Naive thymus-derived CD4-positive, alpha-beta T cell (primary cell): Measurements from ENCODE around the gene ADGRG3. TPM values are rescaled to one million over a fixed set of nuclear protein-coding genes. Genes with fewer than 3 reads are reported as not detected.
"Not testable (repeated sequence)": the region's sequence is repeated elsewhere in the genome, so short reads cannot be mapped to it uniquely, and the experiment has no call there.

Experiments
- ATAC-seq: fragments of 150-1000 bp; cut with Tn5 transposase; 2 replicates; pipeline ENCODE4 v1.10.0; 2021; ENCODE audit warnings: mild to moderate bottlenecking, moderate library complexity
- CTCF ChIA-PET: fragments of 350-600 bp; sonication (Branson Sonifier 250); formaldehyde crosslinking; loops from one replicate; lab custom pipeline; 2021; ENCODE audit warnings: antibody characterized with exemption; lab: Charles Lee
- POLR2A ChIA-PET: fragments of 350-600 bp; sonication (Branson Sonifier 250); formaldehyde crosslinking; loops from one replicate; lab custom pipeline; 2021; ENCODE audit warnings: antibody characterized with exemption, inconsistent platforms; lab: Charles Lee
- DNase-seq, 9 donors: peaks; one replicate each; pipeline versions ENCODE4 v3.0.0 to v3.0.0-alpha.2; 2020 to 2022; ENCODE audit warnings: mixed read lengths in 1 of 9
- H3K27ac ChIP-seq: one replicate; pipeline ENCODE4 v1.7.0; 2013; ENCODE audit warnings: mild to moderate bottlenecking, low read depth, low read length, moderate library complexity
- H3K27me3 ChIP-seq, 2 donors: one replicate each; pipeline ENCODE4 v1.7.0; 2013; ENCODE audit warnings: low read length in 2 of 2, mild to moderate bottlenecking in 2 of 2, moderate library complexity in 2 of 2; ENCODE audit not compliant: control insufficient read depth in 2 of 2, insufficient read depth in 2 of 2
- H3K36me3 ChIP-seq, 3 experiments: 1 replicate in 2 of 3; 2 replicates in 1 of 3; pipeline ENCODE4 v1.7.0; 2013; ENCODE audit warnings: low read length in 3 of 3, mild to moderate bottlenecking in 3 of 3, moderate library complexity in 1 of 3; ENCODE audit not compliant: insufficient read depth in 3 of 3, control insufficient read depth in 2 of 3
- H3K4me1 ChIP-seq, 2 donors: one replicate each; pipeline ENCODE4 v1.7.0; 2013; ENCODE audit warnings: low read length in 2 of 2, mild to moderate bottlenecking in 2 of 2, moderate library complexity in 1 of 2; ENCODE audit not compliant: control insufficient read depth in 2 of 2, insufficient read depth in 2 of 2
- H3K4me3 ChIP-seq: 2 replicates; pipeline ENCODE4 v1.7.0; 2013; ENCODE audit warnings: mild to moderate bottlenecking, low read length
- H3K9me3 ChIP-seq, 3 experiments: 1 replicate in 2 of 3; 2 replicates in 1 of 3; pipeline ENCODE4 v1.7.0; 2013; ENCODE audit warnings: low read length in 3 of 3; ENCODE audit not compliant: control insufficient read depth in 2 of 3
- H3K27ac Mint-ChIP-seq, 9 donors: one replicate each; pipeline ENCODE4 v1.8.0; 2020 to 2022; ENCODE audit warnings: mixed read lengths in 9 of 9, mild to moderate bottlenecking in 8 of 9, moderate library complexity in 5 of 9, inconsistent platforms in 2 of 9
- H3K27me3 Mint-ChIP-seq, 5 donors: one replicate each; pipeline ENCODE4 v1.8.0; 2021 to 2022; ENCODE audit warnings: mixed read lengths in 5 of 5, mild to moderate bottlenecking in 1 of 5
- H3K36me3 Mint-ChIP-seq, 5 donors: one replicate each; pipeline ENCODE4 v1.8.0; 2020 to 2022; ENCODE audit warnings: mixed read lengths in 5 of 5, mild to moderate bottlenecking in 3 of 5, inconsistent platforms in 1 of 5
- H3K4me1 Mint-ChIP-seq, 7 donors: one replicate each; pipeline ENCODE4 v1.8.0; 2020 to 2022; ENCODE audit warnings: mixed read lengths in 7 of 7, mild to moderate bottlenecking in 3 of 7, inconsistent platforms in 1 of 7
- H3K4me3 Mint-ChIP-seq, 10 donors: one replicate each; pipeline ENCODE4 v1.8.0; 2020 to 2022; ENCODE audit warnings: mild to moderate bottlenecking in 10 of 10, mixed read lengths in 10 of 10, moderate library complexity in 6 of 10, inconsistent platforms in 2 of 10
- H3K9me3 Mint-ChIP-seq, 11 donors: one replicate each; pipeline ENCODE4 v1.8.0; 2020 to 2022; ENCODE audit warnings: mixed read lengths in 11 of 11, mild to moderate bottlenecking in 4 of 11, inconsistent platforms in 1 of 11, moderate library complexity in 1 of 11
- intact Hi-C, 2 donors: fragments of 100-400 bp; cut with micrococcal nuclease; formaldehyde crosslinking; loops; one replicate each; pipeline ENCODE4 v1.15.1; 2023
- polyA plus RNA-seq, 2 donors: library from polyadenylated mRNA; unstranded; fragments of 300-500 nt; fragmentation: Illumina TruSeq; gene quantifications; one replicate each; pipeline ENCODE4 v1.2.3, GENCODE V29; 2021
- total RNA-seq, 6 experiments: library from RNA in 5 of 6; stranded (reverse) in 5 of 6; gene quantifications; 1 replicate in 5 of 6; 2 replicates in 1 of 6; pipeline ENCODE4 v1.2.3 and lab custom pipeline; 2021 to 2026

ADGRG3 gene
- total and polyA plus RNA-seq, 7 experiments from 2014 or later, result 4.9 to 14.1 TPM; not detected in 5

GRCh38 chr16:57727610-57728009 lies 59.5 kb downstream of the ADGRG3 start:
- ATAC-seq, result no peak
- H3K27ac Mint-ChIP-seq, result no peak overlapping the region
- DNase-seq, result no peak

GRCh38 chr16:57728336-57729181 lies 60.5 kb downstream of the ADGRG3 start:
- Histone ChIP-seq H3K27me3 (no peaks in the 10 kb centered on the region), H3K4me1 (no peaks in the 10 kb centered on the region), H3K4me3 (no peak overlapping the region), H3K36me3 (no peaks in the 10 kb centered on the region), H3K9me3 (no peaks in the 10 kb centered on the region), H3K27ac (no peak overlapping the region)
- Mint-ChIP-seq H3K27ac (no peak overlapping the region), H3K4me3 (no peak overlapping the region), H3K4me1 (peaks cover 0 to 7% (median 5%) of the 10 kb centered on the region in 7 donors), H3K36me3 (peaks cover 0 to 11% (median 7%) of the 10 kb centered on the region in 5 donors), H3K9me3 (peaks cover 0 to 26% (median 7%) of the 10 kb centered on the region in 11 donors), H3K27me3 (no peaks in the 10 kb centered on the region)
- ChIA-PET CTCF (no interaction called here), POLR2A (no interaction called here)
- intact Hi-C loops, result no loop called here
- ATAC-seq, result no peak
- no peak for DNase-seq

More at GRCh38 chr16:57727610-57728009, 59.5 kb downstream of the ADGRG3 start:
- Mint-ChIP-seq H3K4me1 (no peaks in the 10 kb centered on the region), H3K27me3 (no peaks in the 10 kb centered on the region), H3K36me3 (peaks cover 0 to 2% (median 2%) of the 10 kb centered on the region in 5 donors), H3K9me3 (peaks cover 0 to 18% (median 2%) of the 10 kb centered on the region in 11 donors), H3K4me3 (no peak overlapping the region)
- Histone ChIP-seq H3K27me3 (no peaks in the 10 kb centered on the region), H3K36me3 (no peaks in the 10 kb centered on the region), H3K27ac (no peak overlapping the region), H3K4me3 (no peak overlapping the region), H3K9me3 (no peaks in the 10 kb centered on the region), H3K4me1 (no peaks in the 10 kb centered on the region)
- intact Hi-C loops, result no loop called here
- CTCF ChIA-PET, result no interaction called here
- POLR2A ChIA-PET, result no interaction called here

- Histone ChIP-seq H3K27ac (no peak overlapping the region), H3K27me3 (no peaks in the 10 kb centered on the region), H3K4me3 (no peak overlapping the region), H3K4me1 (peaks cover 0 to under 1% of the 10 kb centered on the region in 2 donors), H3K9me3 (no peaks in the 10 kb centered on the region), H3K36me3 (no peaks in the 10 kb centered on the region)
- Mint-ChIP-seq H3K36me3 (peaks cover 0 to 11% (median 7%) of the 10 kb centered on the region in 5 donors), H3K9me3 (peaks cover 0 to 26% (median 7%) of the 10 kb centered on the region in 11 donors), H3K4me1 (peaks cover 0 to 9% (median 6%) of the 10 kb centered on the region in 7 donors), H3K27me3 (no peaks in the 10 kb centered on the region), H3K4me3 (no peak overlapping the region), H3K27ac (no peak overlapping the region)
- ChIA-PET POLR2A (no interaction called here), CTCF (no interaction called here)
- ATAC-seq (no peak), DNase-seq (no peak)
- intact Hi-C loops, result no loop called here
These were observed 61.0 kb downstream of the ADGRG3 start for GRCh38 chr16:57729182-57729484.

GRCh38 chr16:57729852-57730251 lies 61.7 kb downstream of the ADGRG3 start:
- H3K36me3 ChIP-seq, H3K4me3 ChIP-seq, POLR2A ChIA-PET, CTCF ChIA-PET, H3K27me3 ChIP-seq, DNase-seq, H3K27ac Mint-ChIP-seq, ATAC-seq, H3K27ac ChIP-seq, H3K4me1 ChIP-seq, H3K27me3 Mint-ChIP-seq, H3K9me3 ChIP-seq, H3K4me3 Mint-ChIP-seq: not testable (repeated sequence)
- intact Hi-C loops, result loop anchor here in 1 of 2 donors (10.0 kb wide), 1 partner anchor 1305 kb away; the partner anchor contains the start of gene AMFR
- peaks cover 0 to 26% (median 7%) of the 10 kb centered on the region in 11 donors for H3K9me3 Mint-ChIP-seq
- peaks cover 0 to 13% (median 6%) of the 10 kb centered on the region in 7 donors for H3K4me1 Mint-ChIP-seq
- H3K36me3 Mint-ChIP-seq, result peaks cover 0 to 11% (median 7%) of the 10 kb centered on the region in 5 donors

GRCh38 chr16:57730771-57731730 lies 62.9 kb downstream of the ADGRG3 start:
- H3K4me3 Mint-ChIP-seq, result no peak overlapping the region
- H3K27ac Mint-ChIP-seq, result no peak overlapping the region
- Histone ChIP-seq H3K36me3 (peaks cover 0 to 5% (median 0%) of the 10 kb centered on the region in 3 experiments), H3K4me3 (no peak overlapping the region), H3K9me3 (no peaks in the 10 kb centered on the region), H3K27ac (no peak overlapping the region), H3K4me1 (peaks cover 6% of the 10 kb centered on the region in 2 donors), H3K27me3 (no peaks in the 10 kb centered on the region)
- POLR2A ChIA-PET, result no interaction called here
- peaks cover 0 to 26% (median 7%) of the 10 kb centered on the region in 11 donors for H3K9me3 Mint-ChIP-seq
- H3K27me3 Mint-ChIP-seq, result no peaks in the 10 kb centered on the region
- intact Hi-C loops, result loop anchor here in 1 of 2 donors (10.0 kb wide), 1 partner anchor 1306 kb away; the partner anchor contains the start of gene AMFR
- CTCF ChIA-PET, result interaction anchor here (0.7 kb wide), 1 partner anchor 1301 kb away, joined by 5 read pairs; no protein-coding TSS in a partner anchor
- H3K36me3 Mint-ChIP-seq, result peaks cover 0 to 11% (median 7%) of the 10 kb centered on the region in 5 donors
- peaks cover 1 to 20% (median 9%) of the 10 kb centered on the region in 7 donors for H3K4me1 Mint-ChIP-seq
- DNase-seq, result no peak
- no peak for ATAC-seq

- ATAC-seq (no peak), DNase-seq (no peak)
- Mint-ChIP-seq H3K9me3 (peaks cover 0 to 26% (median 7%) of the 10 kb centered on the region in 11 donors), H3K4me3 (no peak overlapping the region), H3K36me3 (peaks cover 0 to 11% (median 7%) of the 10 kb centered on the region in 5 donors), H3K27me3 (no peaks in the 10 kb centered on the region), H3K27ac (no peak overlapping the region), H3K4me1 (peaks cover 10 to 30% (median 18%) of the 10 kb centered on the region in 7 donors)
- H3K27me3 ChIP-seq, result no peaks in the 10 kb centered on the region
- ChIA-PET CTCF (no interaction called here), POLR2A (no interaction called here)
- peaks cover 11% of the 10 kb centered on the region in 2 donors for H3K4me1 ChIP-seq
- H3K4me3 ChIP-seq, result no peak overlapping the region
- no peak overlapping the region for H3K27ac ChIP-seq
- peaks cover 0 to 5% (median 0%) of the 10 kb centered on the region in 3 experiments for H3K36me3 ChIP-seq
- no peaks in the 10 kb centered on the region for H3K9me3 ChIP-seq
- intact Hi-C loops, result loop anchor here in 1 of 2 donors (10.0 kb wide), 1 partner anchor 1307 kb away; the partner anchor contains the start of gene AMFR
These were observed 63.9 kb downstream of the ADGRG3 start for GRCh38 chr16:57732037-57732436.
